Skeletal muscle satellite cell (primary cell): Measurements from ENCODE around the gene SESTD1.

Experiments
- H3K27me3 ChIP-seq: 2 replicates; pipeline ENCODE4 v1.7.0; 2013; ENCODE audit warnings: low read length; ENCODE audit not compliant: control insufficient read depth, insufficient read depth
- H3K36me3 ChIP-seq: 2 replicates; pipeline ENCODE4 v1.7.0; 2013; ENCODE audit warnings: mild to moderate bottlenecking, control low read depth, low read length; ENCODE audit not compliant: insufficient read depth
- H3K4me1 ChIP-seq: 2 replicates; pipeline ENCODE4 v1.7.0; 2013; ENCODE audit warnings: low read length; ENCODE audit not compliant: control insufficient read depth, insufficient read depth
- H3K4me2 ChIP-seq: 2 replicates; pipeline ENCODE4 v1.7.0; 2013; ENCODE audit warnings: mild to moderate bottlenecking, low read length
- H3K4me3 ChIP-seq: 2 replicates; pipeline ENCODE4 v1.7.0; 2013; ENCODE audit warnings: low read length
- H3K9ac ChIP-seq: 2 replicates; pipeline ENCODE4 v1.7.0; 2013; ENCODE audit warnings: mild to moderate bottlenecking, low read depth, low read length, moderate library complexity
- H3K9me3 ChIP-seq: replicated peaks from 2 replicates; pipeline ENCODE4 v1.7.0; 2013; ENCODE audit warnings: mild to moderate bottlenecking, control low read depth, low read length

SESTD1 gene

DNA sequence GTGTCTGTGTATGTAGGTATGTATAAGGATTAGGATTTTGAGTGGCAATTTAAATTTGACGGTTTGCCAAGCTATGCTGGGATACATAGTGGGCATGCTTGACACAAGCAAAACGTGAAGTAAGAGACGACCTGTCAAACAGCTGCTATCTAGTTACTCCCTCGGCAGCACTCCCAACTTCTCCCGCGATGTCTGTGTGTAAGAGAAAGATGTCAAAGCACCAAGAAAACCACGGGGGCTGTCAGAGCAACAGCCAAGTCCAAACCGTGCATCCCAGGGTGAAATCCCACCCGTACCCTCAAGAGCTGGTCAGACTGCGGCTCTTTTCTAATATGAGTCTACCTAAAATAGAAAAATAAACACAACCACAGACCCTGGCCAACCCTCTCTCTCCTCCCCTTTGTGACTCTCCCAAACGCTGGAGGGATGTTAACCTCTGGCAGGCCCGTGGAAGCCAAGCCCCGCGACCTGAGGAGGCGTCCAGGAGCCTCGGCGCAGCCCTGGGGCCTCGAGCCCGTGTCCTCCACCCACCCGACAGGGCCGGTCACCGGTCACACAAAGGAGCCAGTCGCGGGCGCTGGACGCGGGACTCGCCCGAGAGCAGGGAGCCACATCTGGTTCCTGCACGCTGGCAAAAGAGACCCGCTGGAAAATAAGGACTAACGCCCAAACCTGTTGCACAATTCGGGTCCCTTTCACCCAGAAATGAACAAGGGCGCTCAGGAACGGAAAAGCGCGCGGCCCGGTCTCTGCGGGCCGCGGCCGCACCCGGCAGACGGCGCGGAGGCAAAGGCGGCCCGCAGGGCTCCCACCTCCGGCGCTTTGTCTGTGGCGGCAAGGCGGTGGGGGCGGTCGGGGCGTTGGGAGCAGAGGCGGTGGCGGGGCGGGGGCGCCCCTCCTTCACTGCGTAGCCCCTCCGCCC lies 925 bp downstream of the SESTD1 start:
- Histone ChIP-seq H3K4me3 (peak overlapping the region; percentile 94), H3K9ac (peak overlapping the region; percentile 94), H3K36me3 (no peaks in the 10 kb centered on the region), H3K4me2 (peak overlapping the region; percentile 81), H3K27me3 (no peaks in the 10 kb centered on the region), H3K4me1 (peaks cover 33% of the 10 kb centered on the region), H3K9me3 (no peaks in the 10 kb centered on the region)

DNA sequence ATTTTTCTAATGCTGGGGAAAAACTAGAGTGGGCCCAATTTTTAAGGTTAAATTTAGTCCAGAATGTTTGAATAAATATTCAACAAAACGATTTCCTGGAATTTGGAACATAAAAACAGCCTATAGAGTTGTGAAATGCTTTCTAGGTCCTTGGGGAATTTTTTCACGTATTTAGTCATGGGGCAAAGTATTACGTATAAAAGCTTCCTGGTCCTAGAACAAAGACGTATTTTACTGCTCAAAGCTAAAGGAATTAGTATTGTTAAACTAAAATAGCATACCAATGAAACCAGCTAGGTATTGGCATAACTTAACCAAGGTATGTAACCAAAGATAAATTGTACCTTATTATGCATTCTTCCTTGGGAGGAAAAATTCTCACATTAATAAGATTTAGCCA lies 1.6 kb downstream of the SESTD1 start:
- Histone ChIP-seq H3K9me3 (no peaks in the 10 kb centered on the region), H3K27me3 (no peaks in the 10 kb centered on the region), H3K9ac (peak overlapping the region; percentile 94), H3K36me3 (no peaks in the 10 kb centered on the region), H3K4me1 (peaks cover 26% of the 10 kb centered on the region), H3K4me2 (peak overlapping the region; percentile 81), H3K4me3 (peak overlapping the region; percentile 94)

DNA sequence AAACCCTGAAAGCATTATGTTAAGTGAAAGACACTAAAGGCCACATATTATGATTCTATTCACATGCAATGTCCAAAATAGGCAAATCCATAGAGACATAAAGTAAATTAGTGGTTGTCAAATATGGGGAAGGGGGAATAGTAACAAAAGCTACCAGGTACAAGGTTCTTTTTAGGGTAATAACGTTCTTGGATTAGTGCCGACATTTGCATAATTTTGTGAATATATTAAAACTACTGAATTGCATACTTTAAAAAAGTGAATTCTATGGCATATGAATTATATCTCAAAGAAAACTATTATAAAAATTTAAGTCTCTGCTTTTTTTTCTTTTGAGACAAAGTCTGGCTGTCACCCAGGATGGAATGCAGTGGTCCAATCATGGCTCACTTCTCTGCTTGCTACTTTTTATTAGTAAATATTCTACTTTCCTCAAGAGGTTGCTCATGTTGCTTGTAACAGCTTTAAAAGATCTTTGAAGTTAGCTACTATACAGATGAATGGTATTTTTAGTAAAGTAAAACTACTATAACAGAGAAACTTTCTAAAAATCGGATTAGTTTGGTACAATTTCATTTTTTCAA lies 2.5 kb downstream of the SESTD1 start:
- H3K4me1 ChIP-seq, result peaks cover 23% of the 10 kb centered on the region
- no peaks in the 10 kb centered on the region for H3K9me3 ChIP-seq
- peak overlapping the region; percentile 94 for H3K9ac ChIP-seq
- H3K27me3 ChIP-seq, result no peaks in the 10 kb centered on the region
- peak overlapping the region; percentile 94 for H3K4me3 ChIP-seq
- H3K36me3 ChIP-seq, result no peaks in the 10 kb centered on the region
- peak overlapping the region; percentile 81 for H3K4me2 ChIP-seq

DNA sequence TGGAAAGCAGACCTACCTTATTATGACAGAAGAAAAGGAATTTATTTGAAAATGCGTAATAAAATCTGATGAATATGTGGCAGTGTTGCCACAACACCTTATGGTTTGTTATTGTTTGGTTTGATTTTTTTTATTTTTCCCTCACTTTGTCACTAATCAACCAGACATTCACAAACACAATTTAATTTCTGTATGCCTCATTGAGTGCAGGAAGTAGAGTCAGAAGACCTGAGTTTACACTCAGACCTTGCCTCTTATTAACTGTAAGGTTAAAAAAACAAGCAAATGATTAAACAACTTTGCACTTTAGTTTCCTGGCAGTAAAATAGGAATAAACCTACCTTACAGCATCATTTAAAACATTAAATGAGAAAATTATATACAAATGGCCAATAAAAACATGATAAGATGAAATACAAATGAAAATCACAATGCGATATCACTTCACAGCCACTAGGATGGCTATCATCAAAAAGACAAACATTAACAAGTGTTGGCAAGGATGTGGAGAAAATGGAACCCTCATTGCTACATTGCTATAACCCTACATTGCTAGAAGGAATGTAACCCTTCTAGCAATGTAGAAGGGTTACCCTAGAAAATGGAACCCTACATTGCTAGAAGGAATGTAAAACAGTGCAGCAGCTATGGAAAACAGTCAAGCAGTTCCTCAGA lies 3.3 kb downstream of the SESTD1 start:
- H3K36me3 ChIP-seq, result no peaks in the 10 kb centered on the region
- H3K9ac ChIP-seq, result no peak overlapping the region
- no peaks in the 10 kb centered on the region for H3K9me3 ChIP-seq
- H3K4me2 ChIP-seq, result no peak overlapping the region
- no peak overlapping the region for H3K4me3 ChIP-seq
- H3K4me1 ChIP-seq, result peaks cover 23% of the 10 kb centered on the region
- H3K27me3 ChIP-seq, result no peaks in the 10 kb centered on the region

DNA sequence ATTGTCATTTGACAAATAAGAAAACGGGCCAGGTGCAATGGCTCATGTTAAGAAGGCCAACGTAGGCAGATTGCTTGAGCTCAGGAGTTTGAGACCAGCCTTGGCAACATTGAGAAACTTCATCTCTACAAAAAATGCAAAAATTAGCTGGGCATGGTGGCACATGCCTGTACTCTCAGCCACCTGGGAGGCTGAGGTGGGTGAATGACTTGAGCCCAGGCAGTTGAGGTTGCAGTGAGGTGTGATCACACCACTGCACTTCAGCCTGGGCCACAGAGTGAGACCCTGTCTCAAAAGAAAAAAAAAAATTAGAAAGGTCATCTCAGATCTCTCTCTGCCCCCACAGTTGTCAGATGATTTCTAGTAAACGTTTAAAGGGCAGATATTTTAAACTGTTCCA lies 4.4 kb downstream of the SESTD1 start:
- Histone ChIP-seq H3K36me3 (no peaks in the 10 kb centered on the region), H3K4me3 (no peak overlapping the region), H3K4me2 (no peak overlapping the region), H3K27me3 (no peaks in the 10 kb centered on the region), H3K4me1 (peaks cover 16% of the 10 kb centered on the region), H3K9me3 (no peaks in the 10 kb centered on the region), H3K9ac (no peak overlapping the region)

DNA sequence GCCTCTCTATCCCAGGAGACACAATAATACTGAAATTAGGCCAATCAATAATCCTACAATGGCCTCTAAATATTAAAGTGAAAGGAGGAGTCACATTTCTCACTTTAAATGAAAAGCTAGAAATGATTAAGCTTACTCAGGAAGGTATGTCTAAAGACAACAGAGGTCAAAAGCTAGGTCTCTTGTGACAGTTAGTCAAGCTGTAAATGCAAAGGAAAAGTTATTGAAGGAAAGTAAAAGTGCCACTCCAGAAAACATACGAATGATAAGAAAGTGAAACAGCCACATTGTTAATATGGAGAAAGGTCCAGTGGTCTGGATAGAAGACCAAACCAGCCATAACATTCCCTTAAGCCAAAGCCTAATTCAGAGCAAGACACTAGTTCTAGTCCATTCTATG lies 9.5 kb downstream of the SESTD1 start:
- Histone ChIP-seq H3K9me3 (no peaks in the 10 kb centered on the region), H3K9ac (no peak overlapping the region), H3K4me3 (no peak overlapping the region), H3K4me2 (no peak overlapping the region), H3K36me3 (no peaks in the 10 kb centered on the region), H3K27me3 (no peaks in the 10 kb centered on the region), H3K4me1 (no peaks in the 10 kb centered on the region)

DNA sequence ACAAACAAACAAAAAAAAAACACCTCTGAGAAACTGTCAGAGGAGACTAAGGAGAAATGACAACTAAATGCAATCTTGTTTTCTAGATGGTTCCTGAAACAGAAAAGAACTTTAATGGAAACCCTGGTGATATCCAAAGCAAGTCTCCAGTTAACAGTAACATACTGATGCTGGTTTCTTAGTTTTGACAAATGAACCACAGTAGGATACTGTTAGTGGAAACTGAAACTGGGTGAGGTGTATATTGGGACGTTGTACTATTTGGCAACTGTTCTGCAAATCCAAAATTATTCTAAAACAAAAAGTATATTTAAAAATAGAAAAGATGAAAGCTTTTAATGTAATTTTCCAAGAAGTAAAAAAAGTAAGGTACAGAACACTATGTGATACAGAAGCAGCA lies 11.4 kb downstream of the SESTD1 start:
- Histone ChIP-seq H3K4me1 (no peaks in the 10 kb centered on the region), H3K36me3 (no peaks in the 10 kb centered on the region), H3K27me3 (no peaks in the 10 kb centered on the region), H3K4me2 (no peak overlapping the region), H3K4me3 (no peak overlapping the region), H3K9me3 (no peaks in the 10 kb centered on the region), H3K9ac (no peak overlapping the region)

DNA sequence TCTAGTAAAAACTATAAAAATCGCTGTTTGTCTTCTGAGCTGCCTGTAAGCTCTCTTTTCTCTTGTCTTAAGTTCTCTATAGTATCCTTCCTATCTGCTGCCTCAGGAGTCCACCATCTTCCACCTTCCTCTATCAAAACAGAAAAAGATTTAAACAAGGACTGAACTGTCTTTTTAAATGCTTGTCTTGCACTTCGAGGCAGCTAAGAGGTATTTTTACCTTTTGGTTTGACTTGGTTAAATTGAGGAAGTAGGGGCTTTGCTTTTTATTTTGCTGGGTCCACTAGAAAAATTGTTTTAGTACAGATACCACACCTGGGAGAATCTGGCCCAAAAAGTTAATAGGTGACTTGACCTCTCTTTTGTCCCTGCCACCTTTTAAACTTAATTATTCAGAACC lies 12.2 kb downstream of the SESTD1 start:
- H3K9me3 ChIP-seq, result no peaks in the 10 kb centered on the region
- H3K4me2 ChIP-seq, result no peak overlapping the region
- H3K36me3 ChIP-seq, result no peaks in the 10 kb centered on the region
- H3K27me3 ChIP-seq, result no peaks in the 10 kb centered on the region
- H3K9ac ChIP-seq, result no peak overlapping the region
- no peak overlapping the region for H3K4me3 ChIP-seq
- H3K4me1 ChIP-seq, result no peaks in the 10 kb centered on the region

DNA sequence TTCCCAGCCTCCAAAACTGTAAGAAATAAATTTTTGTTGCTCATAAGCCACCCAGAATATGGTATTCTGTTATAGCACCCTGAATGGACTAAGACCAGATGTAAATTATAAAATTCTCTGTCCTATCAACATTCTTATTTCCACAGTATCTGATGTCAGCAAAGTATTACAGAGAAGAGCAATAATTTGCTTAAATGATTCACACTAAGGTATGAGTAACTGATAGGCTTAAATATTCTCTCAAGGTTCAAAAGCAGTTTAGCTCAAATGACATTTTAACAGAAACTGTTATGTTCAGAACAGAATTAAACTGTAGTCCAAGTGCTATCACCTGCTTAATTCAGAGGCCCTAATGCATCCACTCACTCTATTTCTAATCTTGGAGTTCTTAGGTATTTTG lies 12.8 kb downstream of the SESTD1 start:
- H3K4me3 ChIP-seq, result no peak overlapping the region
- no peaks in the 10 kb centered on the region for H3K4me1 ChIP-seq
- no peak overlapping the region for H3K4me2 ChIP-seq
- H3K9me3 ChIP-seq, result no peaks in the 10 kb centered on the region
- H3K27me3 ChIP-seq, result no peaks in the 10 kb centered on the region
- no peaks in the 10 kb centered on the region for H3K36me3 ChIP-seq
- no peak overlapping the region for H3K9ac ChIP-seq

DNA sequence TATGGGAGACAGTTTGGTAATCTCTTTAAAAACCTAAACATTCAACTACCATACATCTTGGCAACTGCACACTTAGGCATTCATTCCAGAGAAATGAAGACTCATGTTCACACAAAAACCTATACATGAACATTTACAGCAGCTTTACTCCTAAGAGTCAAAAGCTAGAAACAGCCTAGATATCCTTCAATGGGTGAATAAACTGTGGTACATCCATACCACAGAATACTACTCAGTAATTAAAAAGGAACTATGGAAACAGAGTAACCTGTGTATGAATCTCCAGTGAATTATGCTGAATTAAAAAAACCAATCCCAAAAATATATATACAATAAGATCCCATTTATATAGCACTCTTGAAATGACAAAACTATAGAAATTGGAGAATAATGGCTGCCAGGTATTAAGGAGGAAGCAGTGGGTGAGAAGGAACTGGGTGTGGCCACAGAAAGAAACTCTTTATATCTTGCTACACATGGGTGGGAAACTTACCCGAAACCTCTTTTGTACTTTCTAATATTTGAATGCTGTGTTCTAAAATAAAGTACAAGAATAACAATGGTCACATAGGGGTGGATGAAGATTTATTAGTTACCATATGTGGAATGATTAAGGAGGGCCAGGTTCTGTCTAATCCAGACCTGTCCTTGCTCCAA lies 13.7 kb downstream of the SESTD1 start:
- Histone ChIP-seq H3K9ac (no peak overlapping the region), H3K4me3 (no peak overlapping the region), H3K27me3 (no peaks in the 10 kb centered on the region), H3K9me3 (no peaks in the 10 kb centered on the region), H3K4me2 (no peak overlapping the region), H3K4me1 (no peaks in the 10 kb centered on the region), H3K36me3 (no peaks in the 10 kb centered on the region)

DNA sequence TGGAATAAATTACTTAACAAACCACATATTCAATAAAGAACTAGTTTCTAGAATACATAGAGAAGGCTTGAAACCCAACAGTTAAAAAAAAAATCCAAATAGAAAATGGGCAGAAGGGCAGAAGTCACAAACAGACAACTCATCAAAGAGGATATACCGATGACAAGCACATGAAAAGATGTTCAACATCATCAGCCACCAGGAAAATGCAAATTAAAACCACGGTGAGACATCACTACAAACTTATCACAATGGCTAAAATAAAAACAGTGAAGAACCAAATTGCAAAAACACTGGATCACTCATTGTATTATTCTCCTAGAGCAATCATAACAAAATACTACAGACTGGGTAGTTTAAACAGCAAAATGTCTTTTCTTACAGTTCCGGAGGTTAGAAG lies 14.5 kb downstream of the SESTD1 start:
- H3K4me1 ChIP-seq, result no peaks in the 10 kb centered on the region
- H3K9me3 ChIP-seq, result no peaks in the 10 kb centered on the region
- H3K27me3 ChIP-seq, result no peaks in the 10 kb centered on the region
- H3K4me3 ChIP-seq, result no peak overlapping the region
- H3K4me2 ChIP-seq, result no peak overlapping the region
- no peak overlapping the region for H3K9ac ChIP-seq
- H3K36me3 ChIP-seq, result no peaks in the 10 kb centered on the region
